HG03521 (cell line): Measurements from ENCODE around the gene RIOK3.
"Not testable (repeated sequence)": the region's sequence is repeated elsewhere in the genome, so short reads cannot be mapped to it uniquely, and the experiment has no call there.

Experiments
- ATAC-seq: cut with Tn5 transposase; IDR thresholded peaks from one replicate; pipeline ENCODE4 v1.9.1; 2021; ENCODE audit warnings: mild to moderate bottlenecking, moderate library complexity; ENCODE audit not compliant: unreplicated experiment

The RIOK3 gene

GRCh38 chr18:23495723-23496440 is 42.8 kb downstream of the RIOK3 start:
- no peak for ATAC-seq

DNA sequence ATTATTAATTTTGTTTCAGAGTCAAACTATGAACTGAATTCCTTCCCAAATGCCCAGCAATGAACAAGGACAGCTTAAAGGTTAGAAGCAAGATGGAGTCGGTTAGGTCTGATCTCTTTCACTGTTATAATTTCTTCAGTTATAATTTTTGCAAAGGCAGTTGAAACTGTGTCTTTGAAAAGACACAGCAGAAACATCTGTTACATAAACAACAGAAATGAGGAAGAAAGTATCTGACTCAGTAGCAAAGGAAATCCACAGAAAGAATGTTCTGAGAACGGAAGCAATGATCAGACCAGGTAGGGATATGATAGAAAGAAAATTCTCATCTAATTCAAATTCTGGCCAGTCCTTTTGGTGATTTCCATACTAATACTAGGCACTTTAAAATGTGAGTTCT is 45.0 kb downstream of the RIOK3 start:
- ATAC-seq: no peak

DNA sequence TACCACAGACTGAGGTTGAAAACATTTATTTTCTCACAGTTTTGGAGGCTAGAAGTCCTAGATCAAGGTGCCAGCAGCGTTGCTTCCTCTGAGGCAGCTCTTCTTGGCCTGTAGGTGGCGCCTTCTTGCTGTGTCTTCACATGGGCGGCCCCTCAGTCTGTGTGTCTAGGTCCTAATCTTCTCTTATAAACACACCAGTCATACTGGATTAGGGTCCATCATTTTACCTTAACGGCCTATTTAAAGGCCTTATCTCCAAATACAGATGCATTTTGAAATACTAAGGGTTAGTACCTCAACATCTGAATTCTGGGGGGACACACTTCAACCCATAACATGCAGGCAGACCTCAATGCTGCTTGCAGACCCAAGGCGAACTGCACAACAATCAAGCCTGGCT is 45.8 kb downstream of the RIOK3 start:
- ATAC-seq: peak; percentile 27

- ATAC-seq: no peak
These were observed 46.2 kb downstream of the RIOK3 start for GRCh38 chr18:23499291-23499781.

DNA sequence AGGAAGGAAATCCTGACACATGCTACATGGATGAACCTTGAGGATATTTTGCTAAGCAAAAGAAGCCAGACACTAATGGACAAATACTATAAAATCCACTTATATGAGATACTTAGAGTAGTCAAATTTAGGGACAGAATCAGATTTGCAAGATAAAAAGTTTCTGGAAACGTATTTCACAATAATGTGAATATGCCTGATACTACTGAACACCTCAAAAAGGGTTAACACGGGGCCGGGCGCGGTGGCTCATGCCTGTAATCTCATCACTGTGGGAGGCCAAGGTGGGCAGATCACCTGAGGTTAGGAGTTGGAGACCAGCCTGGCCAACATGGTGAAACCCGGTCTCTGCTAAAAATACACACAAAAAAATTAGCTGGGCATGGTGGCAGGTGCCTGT is 48.5 kb downstream of the RIOK3 start:
- no peak for ATAC-seq

DNA sequence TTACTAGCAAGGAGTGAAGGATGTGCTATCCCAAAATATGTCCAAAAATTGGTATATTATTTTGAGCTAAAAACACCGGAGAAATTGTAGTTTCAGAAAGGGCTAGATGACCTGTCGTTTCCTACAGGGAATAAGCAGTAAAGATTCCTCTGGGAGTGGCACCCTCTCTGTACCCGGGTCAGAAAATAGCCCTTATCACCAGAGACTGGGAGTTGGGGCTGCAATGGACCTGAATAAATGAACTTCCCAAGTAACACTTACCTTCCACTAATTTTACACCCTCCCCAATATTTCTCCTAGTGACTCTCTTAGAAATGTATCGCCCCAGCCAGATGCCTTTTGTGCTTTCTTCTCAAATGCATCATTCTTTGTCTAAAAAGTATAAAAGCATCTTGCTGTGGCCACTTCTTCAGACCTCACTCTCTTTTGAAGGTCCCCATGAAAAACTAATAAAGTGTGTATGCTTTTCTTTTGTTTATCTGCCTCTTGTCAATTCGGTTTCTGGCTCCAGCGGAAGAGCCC is 49.5 kb downstream of the RIOK3 start:
- ATAC-seq: no peak

GRCh38 chr18:23503038-23503962 is 50.2 kb downstream of the RIOK3 start, which contains the start of gene RMC1:
Gene RMC1, plus strand, starts transcription at chr18:23503511. Its CDS starts 108 bp downstream, at chr18:23503619.
- ATAC-seq: peak; percentile 86

DNA sequence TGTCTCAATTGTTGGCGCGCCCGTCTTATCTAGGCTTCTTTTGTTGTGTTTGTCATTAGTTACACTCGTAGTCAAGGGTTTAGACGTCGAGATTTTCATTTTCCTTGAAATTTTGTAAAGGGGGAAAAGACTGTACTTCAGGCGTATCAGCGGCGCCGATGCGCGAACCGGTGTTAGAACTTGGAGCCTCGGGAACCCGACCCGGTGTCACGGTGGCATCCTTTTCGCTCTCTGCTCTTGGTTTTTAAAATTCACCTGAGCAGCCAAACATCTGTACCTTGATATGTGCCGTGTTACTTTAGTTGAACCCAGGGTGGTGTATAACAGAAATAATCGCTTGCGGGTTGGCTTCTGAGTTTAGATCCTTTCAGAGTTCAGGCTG is 50.9 kb downstream of the RIOK3 start:
- ATAC-seq: no peak

DNA sequence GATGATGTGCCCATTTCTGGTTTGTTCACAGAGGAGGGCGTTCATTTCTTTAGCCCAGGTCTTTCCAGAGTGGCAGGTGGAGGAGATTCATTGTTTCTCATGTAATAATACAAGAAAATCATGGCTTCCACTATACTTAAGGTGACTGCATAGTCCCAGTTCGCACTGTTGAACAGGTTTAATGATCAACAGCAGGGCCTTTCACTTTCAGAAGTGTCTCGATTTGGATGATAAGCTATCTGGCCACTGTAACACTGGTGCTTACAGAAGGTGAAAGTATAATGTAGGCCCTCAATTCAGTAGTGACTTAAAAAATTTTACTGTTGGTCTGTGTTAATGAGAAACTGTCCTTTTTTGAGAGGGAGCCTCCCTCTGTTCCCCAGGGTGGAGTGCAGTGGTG is 51.6 kb downstream of the RIOK3 start:
- ATAC-seq: peak; percentile 27

DNA sequence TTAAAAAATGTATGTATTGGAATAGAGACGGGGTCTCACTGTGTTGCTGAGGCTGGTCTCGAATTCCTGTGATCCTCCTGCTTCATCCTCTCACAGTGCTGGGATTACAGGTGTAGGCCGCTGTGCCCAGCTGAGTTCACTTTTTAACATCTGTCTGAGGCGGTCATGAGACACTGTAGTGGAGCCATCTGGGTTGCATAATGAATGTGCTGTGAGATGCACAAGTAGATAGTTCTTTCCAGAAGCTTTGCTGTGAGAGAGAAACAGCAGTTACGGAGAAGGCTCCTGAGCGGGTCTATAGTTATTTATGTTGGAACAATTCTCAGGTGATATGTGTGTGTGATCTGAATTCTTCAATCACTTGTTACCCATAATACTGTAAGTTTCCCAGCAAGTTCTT is 53.3 kb downstream of the RIOK3 start:
- no peak for ATAC-seq

- not testable (repeated sequence) for ATAC-seq
These were observed 57.8 kb downstream of the RIOK3 start for GRCh38 chr18:23510923-23511322.

- not testable (repeated sequence) for ATAC-seq
These were observed 59.1 kb downstream of the RIOK3 start for GRCh38 chr18:23512216-23512615.

- ATAC-seq: no peak
These were observed 59.6 kb downstream of the RIOK3 start for GRCh38 chr18:23512641-23513040.

DNA sequence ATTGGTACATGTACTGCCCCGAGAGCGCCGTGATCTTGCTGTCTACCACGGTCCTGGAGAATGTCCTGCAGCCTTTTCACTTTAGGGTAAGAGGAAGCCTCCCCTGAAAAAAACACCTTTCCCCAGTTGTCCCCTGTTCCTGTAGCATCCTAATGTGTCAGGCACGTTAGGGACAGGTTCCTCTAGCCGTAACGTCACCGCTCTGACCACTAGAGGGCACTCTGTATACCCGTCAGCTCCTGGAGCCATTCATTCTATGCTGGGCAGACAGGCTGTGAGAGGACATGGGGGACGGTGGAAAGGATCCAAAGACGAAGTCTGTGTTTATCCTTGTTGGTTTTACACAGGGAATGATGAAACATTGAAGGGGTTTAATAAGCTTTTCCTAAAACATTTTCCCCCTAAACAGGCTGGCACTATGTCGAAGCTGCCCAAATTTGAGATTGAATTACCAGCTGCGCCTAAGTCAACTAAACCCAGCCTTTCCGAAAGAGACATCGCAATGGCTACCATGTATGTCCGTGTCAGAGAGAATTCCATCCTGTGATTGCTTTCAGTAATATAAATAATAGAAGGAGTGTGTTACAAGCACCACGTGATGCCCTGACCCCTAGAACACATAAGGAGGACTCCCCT is 62.9 kb downstream of the RIOK3 start:
- ATAC-seq: peak; percentile 59

DNA sequence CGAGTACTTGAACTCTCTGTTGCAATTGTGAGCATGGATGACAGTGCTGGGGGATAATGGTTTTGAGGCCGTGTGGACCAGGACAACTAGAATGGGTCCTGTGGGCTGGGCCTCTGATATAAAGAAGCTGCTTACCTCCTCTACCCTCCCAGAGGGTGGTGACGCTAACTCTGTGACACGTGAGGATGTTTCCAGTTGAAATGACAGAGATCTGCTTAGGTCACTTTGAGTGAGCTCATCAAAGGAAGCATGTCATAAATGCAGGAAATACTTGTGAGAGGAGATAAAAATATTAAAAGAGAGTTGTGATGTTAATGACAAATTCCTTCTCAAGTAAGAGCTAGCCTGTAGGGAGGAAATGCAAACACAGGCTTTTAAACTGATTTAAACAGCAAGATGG is 66.6 kb downstream of the RIOK3 start:
- ATAC-seq: no peak

DNA sequence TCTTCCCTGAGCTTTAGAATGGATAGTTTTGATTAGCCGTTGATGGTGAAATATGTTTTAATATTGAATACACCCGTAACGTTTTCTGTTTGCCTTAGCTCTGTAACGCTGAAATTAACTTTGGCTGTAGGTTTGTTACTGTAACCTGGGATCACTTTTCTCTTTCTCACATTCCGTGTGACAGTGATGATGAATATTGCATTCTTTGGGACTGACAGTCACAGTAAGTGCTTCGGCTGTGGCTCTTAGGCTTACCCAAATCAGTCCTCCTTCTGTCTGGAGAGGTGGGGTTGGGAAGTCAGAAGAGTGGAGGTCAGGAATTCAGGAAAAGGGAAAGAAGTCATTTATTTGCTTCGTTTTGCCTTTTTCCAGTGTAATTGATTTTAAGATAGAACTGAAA is 68.2 kb downstream of the RIOK3 start:
- ATAC-seq: no peak

- no peak for ATAC-seq
These were observed 68.8 kb downstream of the RIOK3 start for GRCh38 chr18:23521907-23522306.

- ATAC-seq: no peak
These were observed 70.5 kb downstream of the RIOK3 start for GRCh38 chr18:23523429-23524212.

- ATAC-seq: no peak
These were observed 71.2 kb downstream of the RIOK3 start for GRCh38 chr18:23524213-23524707.

DNA sequence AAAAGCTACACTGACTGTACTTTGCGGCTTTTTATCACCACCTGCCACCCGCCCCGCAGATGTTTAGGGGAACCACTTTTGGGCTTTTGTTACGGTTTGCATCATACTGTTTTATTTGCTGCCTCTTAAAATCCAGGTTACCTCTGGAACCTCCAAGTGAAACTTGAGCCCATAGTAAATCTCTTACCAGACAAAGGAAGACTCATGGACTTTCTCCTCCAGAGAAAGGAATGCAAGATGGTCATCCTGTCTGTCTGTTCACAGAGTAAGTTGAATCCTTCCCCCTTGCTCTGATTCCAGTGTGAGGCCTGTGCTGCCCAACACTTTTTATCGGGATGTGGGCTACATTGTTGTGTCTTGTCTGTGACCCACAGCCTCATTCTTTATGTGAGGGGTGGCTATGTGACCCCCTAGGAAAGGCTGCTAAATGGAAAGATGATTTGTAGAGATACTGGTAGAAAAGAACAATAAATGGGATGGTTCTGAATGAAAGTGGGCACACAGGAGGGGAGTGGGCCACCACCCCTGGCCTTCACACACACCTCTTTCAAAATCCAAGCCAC is 73.5 kb downstream of the RIOK3 start:
- ATAC-seq: no peak
